Transverse colon (tissue), 4 donors: ENCODE data around the gene DYNC1H1. TPM values are rescaled to one million over a fixed set of nuclear protein-coding genes. Genes with fewer than 3 reads are reported as not detected.

Source experiments
- DNase-seq: peaks from one replicate; pipeline ENCODE4 v3.0.0-alpha.2; 2019
- H3K27ac ChIP-seq, 4 donors: fragments of 200-600 bp; sonication (generic); 2 replicates each; pipeline ENCODE4 v1.5.1; 2016 to 2018; ENCODE audit warnings: inconsistent platforms in 4 of 4
- H3K27me3 ChIP-seq: fragments of 200-600 bp; sonication (generic); 2 replicates; pipeline ENCODE4 v1.5.1; 2017; ENCODE audit warnings: inconsistent platforms
- H3K36me3 ChIP-seq, 4 donors: fragments of 200-600 bp; sonication (generic); 2 replicates each; pipeline ENCODE4 v1.5.1; 2017 to 2019; ENCODE audit warnings: inconsistent platforms in 4 of 4
- H3K4me1 ChIP-seq, 4 donors: fragments of 200-600 bp; sonication (generic); 2 replicates each; pipeline ENCODE4 v1.5.1; 2017 to 2020; ENCODE audit warnings: inconsistent platforms in 4 of 4
- H3K4me3 ChIP-seq, 4 donors: fragments of 200-600 bp; sonication (generic); 1 replicate in 1 of 4; 2 replicates in 3 of 4; pipeline versions ENCODE4 v1.5.1 to v1.6.1; 2017 to 2019; ENCODE audit warnings: inconsistent platforms in 4 of 4
- H3K9me3 ChIP-seq, 2 donors: fragments of 200-600 bp; sonication (generic); 2 replicates each; pipeline ENCODE4 v1.5.1; 2017 to 2019; ENCODE audit warnings: inconsistent platforms in 2 of 2
- EP300 ChIP-seq: sonication (generic); formaldehyde crosslinking; IDR thresholded peaks from one replicate; pipeline ENCODE4 v1.6.1; 2017; ENCODE audit warnings: antibody characterized with exemption, low read depth
- POLR2A ChIP-seq: fragments of 450-650 bp; IDR thresholded peaks from one replicate; pipeline ENCODE4 v1.6.1; 2016; ENCODE audit warnings: antibody characterized with exemption, mild to moderate bottlenecking, moderate library complexity
- POLR2AphosphoS5 ChIP-seq, 3 donors: sonication (generic); formaldehyde crosslinking; IDR thresholded peaks; one replicate each; pipeline ENCODE4 v1.6.1; 2016; ENCODE audit warnings: antibody characterized with exemption in 3 of 3
- WGBS, 2 donors: methylation state at CpG; one replicate each; pipeline ENCODE4 v1.1.5; 2018; ENCODE audit warnings: low coverage in 1 of 2; 5-methylcytosine and 5-hydroxymethylcytosine counted together
- in situ Hi-C, 4 donors: fragments of 200-750 bp; cut with MboI; loops; one replicate each; pipeline versions ENCODE4 v1.15.0 to v1.15.1; 2017; ENCODE audit warnings: low sequenced_read_pairs in 3 of 4, low pct_ligation_motif_present in 1 of 4, low pct_unique_long_range_greater_than_20kb in 1 of 4
- intact Hi-C: fragments of 100-400 bp; cut with DNase I; formaldehyde crosslinking; loops from one replicate; pipeline ENCODE4 v1.15.1; 2023; ENCODE audit warnings: low total_unique reads
- total RNA-seq, 4 donors: library from RNA; depleted of rRNA; stranded (reverse); fragments of >200 nt; gene quantifications; one replicate each; pipeline ENCODE4 v1.1.0, GENCODE V29; 2016
- TF ChIP-seq, protein P1 (sequence below), 5 experiments: fragments of 200-600 bp in 3 of 5; fragments of 450-650 bp in 2 of 5; sonication (generic) in 3 of 5; IDR thresholded peaks; 1 replicate in 2 of 5; 2 replicates in 3 of 5; pipeline ENCODE4 v1.5.1; 2016 to 2017; ENCODE audit warnings: antibody characterized with exemption in 5 of 5, inconsistent platforms in 3 of 5, mild to moderate bottlenecking in 2 of 5, moderate library complexity in 1 of 5

DYNC1H1 gene
- total RNA-seq, 4 donors from 2014 or later, result 471 to 647 (median 482) TPM

DNA sequence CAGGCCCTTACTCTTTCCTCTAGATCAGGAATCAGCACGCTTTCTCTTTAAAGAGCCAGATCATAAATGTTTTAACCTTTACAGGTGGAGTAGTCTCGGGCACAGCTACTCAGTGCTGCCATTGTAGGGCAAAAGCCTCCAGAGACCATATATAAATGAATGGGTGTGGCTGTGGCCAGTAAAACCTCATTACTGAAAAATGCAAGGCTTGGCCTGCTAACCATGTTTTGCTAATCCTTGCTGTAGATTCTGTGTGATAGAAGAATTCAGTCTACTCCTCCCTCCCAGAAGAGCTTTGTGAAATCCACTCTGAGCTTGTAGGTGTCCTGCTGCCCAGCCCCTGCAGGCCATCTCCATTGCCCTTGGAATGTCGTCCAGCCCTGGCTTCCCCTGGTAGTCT, 64.4 kb downstream of the DYNC1H1 start:
- H3K27ac ChIP-seq, result peak overlapping the region; percentile 71 to 88 (median 82)
- H3K4me3 ChIP-seq, result no peak overlapping the region
- H3K27me3 ChIP-seq, result no peaks in the 10 kb centered on the region
- DNase-seq, result peak; percentile 57
- peak in 2 of 3 donors; percentile 24 to 63 for TF ChIP-seq POLR2AphosphoS5 (IDR thresholded peaks at IDR 0.05)
- TF ChIP-seq, protein P1, sequence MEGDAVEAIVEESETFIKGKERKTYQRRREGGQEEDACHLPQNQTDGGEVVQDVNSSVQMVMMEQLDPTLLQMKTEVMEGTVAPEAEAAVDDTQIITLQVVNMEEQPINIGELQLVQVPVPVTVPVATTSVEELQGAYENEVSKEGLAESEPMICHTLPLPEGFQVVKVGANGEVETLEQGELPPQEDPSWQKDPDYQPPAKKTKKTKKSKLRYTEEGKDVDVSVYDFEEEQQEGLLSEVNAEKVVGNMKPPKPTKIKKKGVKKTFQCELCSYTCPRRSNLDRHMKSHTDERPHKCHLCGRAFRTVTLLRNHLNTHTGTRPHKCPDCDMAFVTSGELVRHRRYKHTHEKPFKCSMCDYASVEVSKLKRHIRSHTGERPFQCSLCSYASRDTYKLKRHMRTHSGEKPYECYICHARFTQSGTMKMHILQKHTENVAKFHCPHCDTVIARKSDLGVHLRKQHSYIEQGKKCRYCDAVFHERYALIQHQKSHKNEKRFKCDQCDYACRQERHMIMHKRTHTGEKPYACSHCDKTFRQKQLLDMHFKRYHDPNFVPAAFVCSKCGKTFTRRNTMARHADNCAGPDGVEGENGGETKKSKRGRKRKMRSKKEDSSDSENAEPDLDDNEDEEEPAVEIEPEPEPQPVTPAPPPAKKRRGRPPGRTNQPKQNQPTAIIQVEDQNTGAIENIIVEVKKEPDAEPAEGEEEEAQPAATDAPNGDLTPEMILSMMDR (IDR thresholded peaks at IDR 0.05), result no peak
- TF ChIP-seq POLR2A, result peak; percentile 15
- no peak for TF ChIP-seq EP300
- intact Hi-C loops, result no loop called here
- 51% methylated on average over 3 of the region's 3 CpGs; no CpG with 5 or more reads in 1 of the 2 donors for WGBS, 2 donors
- in situ Hi-C loops, result no loop called here
- H3K4me1 ChIP-seq, result peaks cover 0 to 17% (median 10%) of the 10 kb centered on the region in 4 donors
- H3K9me3 ChIP-seq, result no peaks in the 10 kb centered on the region
- H3K36me3 ChIP-seq, result peaks cover 0 to 87% (median 46%) of the 10 kb centered on the region in 4 donors

DNA sequence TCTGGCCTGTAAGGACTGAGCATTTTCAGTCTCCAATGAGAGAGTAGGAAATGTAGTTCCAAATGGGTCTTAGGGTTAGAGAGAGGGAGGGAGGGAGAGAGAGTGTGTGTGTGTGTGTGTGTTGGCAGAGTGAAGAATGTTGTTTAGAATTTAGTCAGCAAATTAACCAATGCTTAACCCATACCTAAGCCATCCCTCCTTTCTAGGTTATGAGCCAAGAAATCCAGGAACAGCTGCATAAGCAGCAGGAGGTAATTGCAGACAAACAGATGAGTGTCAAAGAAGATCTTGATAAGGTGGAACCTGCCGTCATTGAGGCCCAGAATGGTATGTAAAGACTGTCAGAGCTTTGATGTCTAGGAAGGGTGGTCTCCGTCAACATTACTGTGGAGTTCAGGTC, 65.6 kb downstream of the DYNC1H1 start:
- in situ Hi-C loops (no loop called here), intact Hi-C loops (no loop called here)
- Histone ChIP-seq H3K4me3 (no peak overlapping the region), H3K27ac (peak overlapping the region in 2 of 4 donors; percentile 85 to 88), H3K27me3 (no peaks in the 10 kb centered on the region), H3K9me3 (no peaks in the 10 kb centered on the region), H3K36me3 (peaks cover 0 to 90% (median 49%) of the 10 kb centered on the region in 4 donors), H3K4me1 (peaks cover 0 to 17% (median 10%) of the 10 kb centered on the region in 4 donors)
- WGBS, 2 donors, result 68 to 100% methylated on average over 1 to 2 of the region's 2 CpGs
- DNase-seq, result no peak
- TF ChIP-seq, protein P1 (IDR thresholded peaks at IDR 0.05), result no peak
- TF ChIP-seq EP300, result no peak
- TF ChIP-seq POLR2AphosphoS5 (IDR thresholded peaks at IDR 0.05), result no peak
- no peak for TF ChIP-seq POLR2A

DNA sequence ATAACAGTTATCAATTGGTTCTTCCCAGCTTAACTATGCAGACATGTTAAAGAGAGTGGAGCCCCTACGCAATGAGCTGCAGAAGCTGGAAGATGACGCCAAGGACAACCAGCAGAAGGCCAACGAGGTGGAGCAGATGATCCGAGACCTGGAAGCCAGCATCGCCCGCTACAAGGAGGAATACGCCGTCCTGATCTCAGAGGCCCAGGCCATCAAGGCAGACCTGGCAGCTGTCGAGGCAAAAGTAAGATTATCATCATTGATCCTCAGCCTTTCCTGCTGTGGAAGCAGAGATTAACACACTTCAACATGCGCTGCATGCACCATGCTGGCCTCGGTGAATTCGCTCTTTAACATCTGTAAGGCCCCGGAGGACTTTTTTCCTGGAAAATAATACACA, 68.9 kb downstream of the DYNC1H1 start:
- Histone ChIP-seq H3K27ac (no peak overlapping the region), H3K4me3 (no peak overlapping the region), H3K36me3 (peaks cover 0 to 92% (median 47%) of the 10 kb centered on the region in 4 donors), H3K27me3 (no peaks in the 10 kb centered on the region), H3K9me3 (no peaks in the 10 kb centered on the region), H3K4me1 (peaks cover 0 to 13% (median 9%) of the 10 kb centered on the region in 4 donors)
- in situ Hi-C loops (no loop called here), intact Hi-C loops (no loop called here)
- 83 to 95% methylated on average over 2 to 13 of the region's 13 CpGs for WGBS, 2 donors
- TF ChIP-seq EP300 (no peak), POLR2AphosphoS5 (IDR thresholded peaks at IDR 0.05) (no peak), POLR2A (no peak)
- TF ChIP-seq, protein P1 (IDR thresholded peaks at IDR 0.05), result no peak
- no peak for DNase-seq

DNA sequence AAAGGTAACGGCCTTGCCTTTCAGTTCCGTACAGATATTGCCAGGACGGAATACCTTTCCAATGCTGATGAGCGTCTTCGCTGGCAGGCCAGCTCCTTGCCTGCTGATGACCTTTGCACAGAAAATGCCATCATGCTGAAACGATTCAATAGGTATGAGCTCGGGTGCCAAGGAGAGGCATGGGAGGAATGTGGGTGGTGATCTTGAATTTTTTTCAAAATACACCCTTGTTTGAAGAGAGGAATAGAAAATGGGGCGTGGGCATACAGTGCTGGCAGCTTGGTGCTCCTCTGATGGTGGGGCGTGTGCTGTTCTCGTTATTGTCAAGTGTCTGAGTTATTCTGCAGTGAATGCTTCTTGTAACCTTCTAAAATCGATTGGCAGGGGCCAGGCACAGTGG, 69.9 kb downstream of the DYNC1H1 start:
- Histone ChIP-seq H3K4me1 (peaks cover 0 to 4% (median 1%) of the 10 kb centered on the region in 4 donors), H3K36me3 (peaks cover 0 to 94% (median 53%) of the 10 kb centered on the region in 4 donors), H3K27ac (no peak overlapping the region), H3K4me3 (no peak overlapping the region), H3K27me3 (no peaks in the 10 kb centered on the region), H3K9me3 (no peaks in the 10 kb centered on the region)
- intact Hi-C loops (no loop called here), in situ Hi-C loops (no loop called here)
- no peak for DNase-seq
- TF ChIP-seq, protein P1 (IDR thresholded peaks at IDR 0.05), result no peak
- TF ChIP-seq POLR2AphosphoS5 (IDR thresholded peaks at IDR 0.05) (no peak), EP300 (no peak)
- 81 to 100% methylated on average over 4 to 11 of the region's 11 CpGs for WGBS, 2 donors
